AG09309 (cell line): ENCODE data around the gene INSYN2B.
A peak's percentile ranks its signal among the peaks of the same experiment; 100 is the strongest.

Experiments
- DNase-seq: peaks from one replicate; pipeline ENCODE4 v3.0.0-alpha.2; 2010; ENCODE audit warnings: low read depth
- H3K4me3 ChIP-seq: 2 replicates; pipeline ENCODE4 v1.5.1; 2011; ENCODE audit warnings: mild to moderate bottlenecking, low read depth, low read length, moderate library complexity; ENCODE audit not compliant: control insufficient read depth
- TF ChIP-seq, protein P1 (sequence below): IDR thresholded peaks from 2 replicates; pipeline ENCODE4 v1.5.1; 2011; ENCODE audit warnings: mild to moderate bottlenecking, low read depth, low read length, inconsistent platforms; ENCODE audit not compliant: insufficient read depth, control insufficient read depth; ENCODE audit errors: missing control alignments

The INSYN2B gene

DNA sequence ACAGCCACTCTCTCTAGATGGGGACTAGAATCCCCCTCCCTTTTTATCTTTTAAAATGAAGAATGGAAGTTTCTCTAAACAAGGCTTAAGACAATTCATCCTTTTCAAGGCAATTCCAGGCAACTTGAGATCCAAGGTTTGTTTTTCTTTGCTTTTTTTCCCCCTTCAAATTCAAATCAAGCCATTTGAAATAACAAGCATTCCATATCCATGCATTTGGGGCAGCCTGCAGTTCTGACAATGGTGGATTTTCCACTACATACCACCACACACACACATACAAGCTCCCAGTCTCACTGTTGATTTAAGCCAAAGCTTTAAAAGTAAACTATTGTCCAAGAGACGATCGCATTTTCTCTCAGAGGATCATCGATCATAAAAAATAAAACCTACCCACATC is 424 bp downstream of the INSYN2B start:
- peak overlapping the region; percentile 68 for H3K4me3 ChIP-seq
- DNase-seq, result no peak
- TF ChIP-seq, protein P1, sequence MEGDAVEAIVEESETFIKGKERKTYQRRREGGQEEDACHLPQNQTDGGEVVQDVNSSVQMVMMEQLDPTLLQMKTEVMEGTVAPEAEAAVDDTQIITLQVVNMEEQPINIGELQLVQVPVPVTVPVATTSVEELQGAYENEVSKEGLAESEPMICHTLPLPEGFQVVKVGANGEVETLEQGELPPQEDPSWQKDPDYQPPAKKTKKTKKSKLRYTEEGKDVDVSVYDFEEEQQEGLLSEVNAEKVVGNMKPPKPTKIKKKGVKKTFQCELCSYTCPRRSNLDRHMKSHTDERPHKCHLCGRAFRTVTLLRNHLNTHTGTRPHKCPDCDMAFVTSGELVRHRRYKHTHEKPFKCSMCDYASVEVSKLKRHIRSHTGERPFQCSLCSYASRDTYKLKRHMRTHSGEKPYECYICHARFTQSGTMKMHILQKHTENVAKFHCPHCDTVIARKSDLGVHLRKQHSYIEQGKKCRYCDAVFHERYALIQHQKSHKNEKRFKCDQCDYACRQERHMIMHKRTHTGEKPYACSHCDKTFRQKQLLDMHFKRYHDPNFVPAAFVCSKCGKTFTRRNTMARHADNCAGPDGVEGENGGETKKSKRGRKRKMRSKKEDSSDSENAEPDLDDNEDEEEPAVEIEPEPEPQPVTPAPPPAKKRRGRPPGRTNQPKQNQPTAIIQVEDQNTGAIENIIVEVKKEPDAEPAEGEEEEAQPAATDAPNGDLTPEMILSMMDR, result no peak

DNA sequence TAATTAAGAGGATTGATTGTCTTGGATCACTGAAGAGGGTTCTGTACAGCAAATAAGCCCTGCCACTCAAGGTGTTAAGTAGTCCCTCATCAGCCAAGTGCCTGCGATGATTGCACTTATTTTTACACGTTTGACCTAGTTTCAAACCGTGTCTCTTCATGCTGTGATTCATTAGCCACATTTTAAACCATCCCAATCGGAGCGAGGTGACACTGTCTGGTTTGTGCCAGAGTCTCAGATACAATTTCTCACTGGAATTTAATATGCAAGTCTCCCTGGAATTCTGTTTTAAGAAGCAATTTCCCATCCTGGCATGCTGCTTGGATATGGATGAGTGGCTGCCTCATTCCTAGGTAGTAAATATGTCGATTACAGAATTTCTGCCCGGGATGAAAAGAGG is 1.6 kb downstream of the INSYN2B start:
- H3K4me3 ChIP-seq, result peak overlapping the region; percentile 68
- DNase-seq, result no peak
- TF ChIP-seq, protein P1, result no peak

GRCh38 chr5:169974121-169974770 is 6.0 kb downstream of the INSYN2B start:
- no peak for DNase-seq
- TF ChIP-seq, protein P1, result no peak
- no peak overlapping the region for H3K4me3 ChIP-seq

GRCh38 chr5:169973056-169973455 is 7.2 kb downstream of the INSYN2B start:
- TF ChIP-seq, protein P1, result no peak
- H3K4me3 ChIP-seq, result no peak overlapping the region
- no peak for DNase-seq

- no peak for DNase-seq
- no peak overlapping the region for H3K4me3 ChIP-seq
- TF ChIP-seq, protein P1, result no peak
Measured at GRCh38 chr5:169971780-169972179, 8.5 kb downstream of the INSYN2B start.

DNA sequence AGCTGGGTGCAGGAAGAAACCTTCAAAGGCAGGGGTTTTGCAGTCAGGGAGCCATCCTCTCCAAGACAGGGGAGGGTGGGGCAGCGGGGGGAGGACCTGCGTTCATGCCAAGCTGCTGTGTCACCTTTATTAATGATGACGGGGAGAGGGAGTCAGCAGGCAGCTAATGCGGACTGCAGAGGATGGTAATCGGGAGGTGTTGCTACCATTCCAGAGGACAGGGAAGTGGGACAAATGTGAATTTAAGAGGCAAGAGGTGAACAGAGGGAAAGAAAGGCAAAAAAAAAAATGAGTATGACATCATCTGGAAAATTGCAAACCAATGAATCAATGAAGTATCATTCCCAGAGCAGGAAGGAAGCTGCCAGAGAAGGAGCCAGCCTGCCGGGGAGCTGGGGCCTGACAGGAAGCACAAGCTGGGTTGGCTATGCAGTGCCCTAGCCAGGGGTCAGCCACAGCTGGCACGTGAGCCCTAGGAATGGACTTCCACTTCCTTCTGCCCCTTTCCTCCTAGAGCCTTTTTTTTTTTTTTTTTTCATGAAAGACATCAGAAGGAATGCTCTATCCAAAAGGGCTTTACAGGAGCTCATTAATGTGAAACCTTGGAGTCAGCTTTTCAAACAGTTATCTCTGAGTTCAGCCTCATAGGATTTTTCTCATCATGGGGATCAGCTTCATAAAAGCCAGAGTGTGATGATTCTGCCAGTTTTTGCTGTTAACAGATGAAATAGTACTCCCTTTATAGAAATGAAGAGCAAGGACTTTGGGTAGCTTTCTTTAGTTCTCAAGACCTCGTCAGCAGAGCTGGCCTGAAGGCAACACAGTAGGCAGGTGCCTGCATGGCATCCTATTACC is 9.2 kb downstream of the INSYN2B start:
- H3K4me3 ChIP-seq, result no peak overlapping the region
- peak; percentile 27 for DNase-seq
- TF ChIP-seq, protein P1, result no peak
